IPS-20b (cell line): ENCODE data around the gene PDE6C.

ENCODE experiments used
- H3K27ac ChIP-seq: one replicate; pipeline ENCODE4 v1.5.1; 2013; ENCODE audit warnings: low read length
- H3K27me3 ChIP-seq: 2 replicates; pipeline ENCODE4 v1.6.1; 2013; ENCODE audit warnings: mild to moderate bottlenecking, low read length, inconsistent platforms; ENCODE audit not compliant: insufficient read depth
- H3K36me3 ChIP-seq: 2 replicates; pipeline ENCODE4 v1.6.1; 2013; ENCODE audit warnings: low read depth, mild to moderate bottlenecking, inconsistent platforms, low read length, moderate library complexity; ENCODE audit not compliant: insufficient read depth
- H3K4me1 ChIP-seq: 2 replicates; pipeline ENCODE4 v1.6.1; 2013; ENCODE audit warnings: mild to moderate bottlenecking, control low read depth, inconsistent platforms, low read length, moderate library complexity; ENCODE audit not compliant: insufficient read depth
- H3K4me3 ChIP-seq: 2 replicates; pipeline ENCODE4 v1.5.1; 2013; ENCODE audit warnings: mild to moderate bottlenecking, low read length, inconsistent platforms
- H3K9ac ChIP-seq: 2 replicates; pipeline ENCODE4 v1.6.1; 2013; ENCODE audit warnings: low read depth, mild to moderate bottlenecking, inconsistent platforms, low read length, moderate library complexity
- H3K9me3 ChIP-seq: 2 replicates; pipeline ENCODE4 v1.6.1; 2013; ENCODE audit warnings: mild to moderate bottlenecking, low read depth, low read length, inconsistent platforms; ENCODE audit not compliant: insufficient read depth

Gene PDE6C

GRCh38 chr10:93596539-93596938, 15.8 kb upstream of the PDE6C start:
- H3K9me3 ChIP-seq = no peaks in the 10 kb centered on the region
- peaks cover 6% of the 10 kb centered on the region; the same call in 1 of the 2 replicates for H3K4me1 ChIP-seq
- no peak overlapping the region for H3K4me3 ChIP-seq
- H3K27ac ChIP-seq = no peak overlapping the region
- no peak overlapping the region for H3K9ac ChIP-seq
- no peaks in the 10 kb centered on the region for H3K36me3 ChIP-seq
- H3K27me3 ChIP-seq = peaks cover 38% of the 10 kb centered on the region

- H3K36me3 ChIP-seq = no peaks in the 10 kb centered on the region
- H3K9ac ChIP-seq = no peak overlapping the region
- no peak overlapping the region for H3K4me3 ChIP-seq
- peaks cover 44% of the 10 kb centered on the region for H3K27me3 ChIP-seq
- no peak overlapping the region for H3K27ac ChIP-seq
- H3K4me1 ChIP-seq = peaks cover 10% of the 10 kb centered on the region; the same call in 1 of the 2 replicates
- H3K9me3 ChIP-seq = no peaks in the 10 kb centered on the region
Measured at GRCh38 chr10:93597075-93597599, 15.2 kb upstream of the PDE6C start.

GRCh38 chr10:93598157-93598556, 14.2 kb upstream of the PDE6C start:
- H3K9me3 ChIP-seq = no peaks in the 10 kb centered on the region
- H3K36me3 ChIP-seq = no peaks in the 10 kb centered on the region
- H3K27ac ChIP-seq = no peak overlapping the region
- no peak overlapping the region for H3K4me3 ChIP-seq
- H3K4me1 ChIP-seq = 0 out of 2 replicates have a peak, but pooled peaks cover 6% of the 10 kb centered on the region
- H3K27me3 ChIP-seq = peaks cover 55% of the 10 kb centered on the region
- H3K9ac ChIP-seq = no peak overlapping the region

GRCh38 chr10:93599335-93599734, 13.0 kb upstream of the PDE6C start:
- H3K4me3 ChIP-seq = no peak overlapping the region
- 0 out of 2 replicates have a peak, but pooled peaks cover 6% of the 10 kb centered on the region for H3K4me1 ChIP-seq
- H3K27ac ChIP-seq = no peak overlapping the region
- no peak overlapping the region for H3K9ac ChIP-seq
- H3K27me3 ChIP-seq = peaks cover 66% of the 10 kb centered on the region
- no peaks in the 10 kb centered on the region for H3K9me3 ChIP-seq
- no peaks in the 10 kb centered on the region for H3K36me3 ChIP-seq

GRCh38 chr10:93599778-93600177, 12.6 kb upstream of the PDE6C start:
- Histone ChIP-seq H3K27me3 (peaks cover 71% of the 10 kb centered on the region), H3K9ac (no peak overlapping the region), H3K27ac (no peak overlapping the region), H3K9me3 (no peaks in the 10 kb centered on the region), H3K4me3 (no peak overlapping the region), H3K36me3 (no peaks in the 10 kb centered on the region), H3K4me1 (0 out of 2 replicates have a peak, but pooled peaks cover 6% of the 10 kb centered on the region)

GRCh38 chr10:93600446-93601145, 11.7 kb upstream of the PDE6C start:
- H3K27ac ChIP-seq = no peak overlapping the region
- peak overlapping the region; percentile 58; the same call in 1 of the 2 replicates for H3K4me3 ChIP-seq
- peaks cover 71% of the 10 kb centered on the region for H3K27me3 ChIP-seq
- H3K9ac ChIP-seq = no peak overlapping the region
- 0 out of 2 replicates have a peak, but pooled peaks cover 6% of the 10 kb centered on the region for H3K4me1 ChIP-seq
- no peaks in the 10 kb centered on the region for H3K36me3 ChIP-seq
- no peaks in the 10 kb centered on the region for H3K9me3 ChIP-seq

GRCh38 chr10:93601146-93601773, 11.1 kb upstream of the PDE6C start, which contains the start of gene RBP4:
TSS of gene RBP4 (minus strand) at chr10:93601235. CDS start at chr10:93601028, 207 bp downstream.
- H3K4me3 ChIP-seq = peak within 1 kb of the TSS; percentile 58
- no peaks in the 10 kb centered on the region for H3K9me3 ChIP-seq
- no peaks in the 10 kb centered on the region for H3K36me3 ChIP-seq
- no peak within 1 kb of the TSS for H3K9ac ChIP-seq
- no peak within 1 kb of the TSS for H3K27ac ChIP-seq
- H3K27me3 ChIP-seq = peaks cover 71% of the 10 kb centered on the region
- H3K4me1 ChIP-seq = 0 out of 2 replicates have a peak, but pooled peaks cover 6% of the 10 kb centered on the region

GRCh38 chr10:93601774-93602162, 10.6 kb upstream of the PDE6C start:
- Histone ChIP-seq H3K9ac (no peak overlapping the region), H3K27ac (no peak overlapping the region), H3K4me3 (peak overlapping the region; percentile 58), H3K36me3 (no peaks in the 10 kb centered on the region), H3K9me3 (no peaks in the 10 kb centered on the region), H3K4me1 (0 out of 2 replicates have a peak, but pooled peaks cover 6% of the 10 kb centered on the region), H3K27me3 (peaks cover 71% of the 10 kb centered on the region)

- Histone ChIP-seq H3K4me3 (no peak overlapping the region), H3K27me3 (peaks cover 65% of the 10 kb centered on the region), H3K36me3 (no peaks in the 10 kb centered on the region), H3K9me3 (no peaks in the 10 kb centered on the region), H3K9ac (no peak overlapping the region), H3K27ac (no peak overlapping the region), H3K4me1 (0 out of 2 replicates have a peak, but pooled peaks cover 6% of the 10 kb centered on the region)
Measured at GRCh38 chr10:93603023-93603422, 9.3 kb upstream of the PDE6C start.

GRCh38 chr10:93604146-93604545, 8.2 kb upstream of the PDE6C start:
- Histone ChIP-seq H3K36me3 (no peaks in the 10 kb centered on the region), H3K4me3 (no peak overlapping the region), H3K27me3 (peaks cover 57% of the 10 kb centered on the region), H3K9me3 (no peaks in the 10 kb centered on the region), H3K4me1 (0 out of 2 replicates have a peak, but pooled peaks cover 6% of the 10 kb centered on the region), H3K27ac (no peak overlapping the region), H3K9ac (no peak overlapping the region)

- no peak overlapping the region for H3K27ac ChIP-seq
- peaks cover 14% of the 10 kb centered on the region for H3K27me3 ChIP-seq
- H3K4me3 ChIP-seq = no peak overlapping the region
- H3K4me1 ChIP-seq = no peaks in the 10 kb centered on the region
- H3K36me3 ChIP-seq = no peaks in the 10 kb centered on the region
- H3K9ac ChIP-seq = no peak overlapping the region
- no peaks in the 10 kb centered on the region for H3K9me3 ChIP-seq
Measured at GRCh38 chr10:93608421-93608820, 3.9 kb upstream of the PDE6C start.
